ENCODE measurements around the gene TADA2B.

The TADA2B gene

DNA sequence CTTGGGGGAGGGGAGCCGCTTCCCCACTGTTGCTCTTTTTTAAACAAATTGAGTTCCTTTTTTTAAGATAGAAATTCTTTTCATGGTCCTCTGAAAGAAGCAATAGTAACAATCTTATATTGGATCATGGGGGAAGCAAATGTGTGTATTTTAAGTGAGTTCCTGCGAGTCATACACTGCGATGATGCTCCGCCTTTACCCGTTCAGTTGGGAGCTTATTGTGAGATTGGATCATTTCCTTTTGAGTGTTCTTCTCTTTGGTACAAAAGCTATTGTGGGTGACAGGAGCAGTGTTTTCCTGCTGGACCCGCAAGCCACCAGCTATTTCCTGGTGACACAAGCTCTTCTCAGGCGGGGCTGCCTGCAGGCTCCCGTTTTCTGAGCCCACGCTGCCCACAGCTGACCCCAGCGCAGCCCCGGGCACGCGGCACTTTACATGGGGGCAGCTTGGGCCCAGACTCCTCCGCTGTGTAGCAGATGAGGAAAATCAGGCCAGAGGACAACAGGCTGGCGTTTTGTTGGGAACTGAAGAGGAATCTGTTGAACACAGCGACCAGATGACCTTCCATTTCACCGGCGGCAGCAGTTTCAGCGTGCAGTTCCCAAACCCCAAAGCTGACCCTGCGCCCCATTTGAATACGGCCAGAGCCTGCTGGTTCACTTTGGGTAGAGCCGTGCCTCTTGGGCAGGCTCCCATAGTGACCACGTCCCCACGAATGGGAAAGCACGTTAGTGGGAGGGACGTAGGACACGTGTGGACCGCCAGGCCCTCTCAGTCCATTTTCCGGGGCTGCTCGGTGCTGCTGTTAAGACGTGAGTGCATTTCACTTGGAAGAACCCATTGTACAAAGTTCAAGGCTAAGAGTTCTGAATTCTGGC is 12.2 kb downstream of the TADA2B start:
- Histone ChIP-seq H3K9ac (ENCODE audit: low read length) (no peak overlapping the region), H3K9me3 (ENCODE audit: control insufficient read depth, low read length) (no peaks in the 10 kb centered on the region), H3K4me1 (ENCODE audit: control insufficient read depth, insufficient read depth, low read length) (peaks cover 20% of the 10 kb centered on the region), H3K4me3 (ENCODE audit: low read length) (no peak overlapping the region), H3K36me3 (ENCODE audit: control insufficient read depth, insufficient read depth, low read length) (peaks cover 17% of the 10 kb centered on the region), H3K27me3 (ENCODE audit: control insufficient read depth, insufficient read depth, low read length) (no peaks in the 10 kb centered on the region)

DNA sequence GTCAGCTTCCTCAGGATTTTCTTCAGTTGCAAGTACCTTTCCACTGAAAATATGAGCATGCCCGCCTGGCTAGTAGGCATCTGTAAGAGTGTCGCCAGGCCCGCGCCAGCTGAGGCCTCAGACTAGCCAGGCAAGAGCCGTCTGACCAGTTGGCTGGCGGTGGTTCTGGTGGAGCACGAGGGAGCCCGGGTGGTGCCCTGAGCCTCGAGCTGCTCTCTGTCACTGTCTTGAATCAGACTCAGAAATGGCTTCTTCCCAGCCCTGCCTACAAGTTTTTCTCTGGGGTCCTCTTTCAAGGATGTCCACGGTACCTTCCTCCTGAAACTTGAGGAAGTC is 12.8 kb downstream of the TADA2B start:
- no peak overlapping the region for H3K4me3 ChIP-seq (ENCODE audit: low read length)
- H3K36me3 ChIP-seq (ENCODE audit: control insufficient read depth, insufficient read depth, low read length): peaks cover 17% of the 10 kb centered on the region
- H3K27me3 ChIP-seq (ENCODE audit: control insufficient read depth, insufficient read depth, low read length): no peaks in the 10 kb centered on the region
- H3K4me1 ChIP-seq (ENCODE audit: control insufficient read depth, insufficient read depth, low read length): peaks cover 14% of the 10 kb centered on the region
- H3K9ac ChIP-seq (ENCODE audit: low read length): no peak overlapping the region
- no peaks in the 10 kb centered on the region for H3K9me3 ChIP-seq (ENCODE audit: control insufficient read depth, low read length)

DNA sequence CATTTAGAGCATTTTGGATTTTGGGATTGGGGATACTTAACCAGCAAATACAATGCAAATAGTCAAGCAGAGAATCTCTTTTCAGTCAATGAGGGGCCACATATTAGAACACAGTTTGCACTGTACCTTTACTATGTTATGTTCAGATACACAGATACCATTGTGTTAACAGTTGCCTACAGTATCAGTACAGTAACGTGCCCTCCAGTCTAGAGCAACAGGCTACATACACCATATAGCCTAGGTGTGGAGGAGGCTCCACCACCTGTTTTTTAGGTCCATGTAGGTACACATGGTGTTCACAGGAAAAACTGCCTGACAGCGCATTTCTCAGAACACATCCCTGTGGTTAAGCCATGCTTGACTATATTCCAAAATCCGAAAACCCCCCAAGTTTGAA is 15.6 kb downstream of the TADA2B start:
- Histone ChIP-seq H3K36me3 (ENCODE audit: control insufficient read depth, insufficient read depth, low read length) (peaks cover 28% of the 10 kb centered on the region), H3K9me3 (ENCODE audit: control insufficient read depth, low read length) (no peaks in the 10 kb centered on the region), H3K4me1 (ENCODE audit: control insufficient read depth, insufficient read depth, low read length) (no peaks in the 10 kb centered on the region), H3K4me3 (ENCODE audit: low read length) (no peak overlapping the region), H3K9ac (ENCODE audit: low read length) (no peak overlapping the region), H3K27me3 (ENCODE audit: control insufficient read depth, insufficient read depth, low read length) (no peaks in the 10 kb centered on the region)

DNA sequence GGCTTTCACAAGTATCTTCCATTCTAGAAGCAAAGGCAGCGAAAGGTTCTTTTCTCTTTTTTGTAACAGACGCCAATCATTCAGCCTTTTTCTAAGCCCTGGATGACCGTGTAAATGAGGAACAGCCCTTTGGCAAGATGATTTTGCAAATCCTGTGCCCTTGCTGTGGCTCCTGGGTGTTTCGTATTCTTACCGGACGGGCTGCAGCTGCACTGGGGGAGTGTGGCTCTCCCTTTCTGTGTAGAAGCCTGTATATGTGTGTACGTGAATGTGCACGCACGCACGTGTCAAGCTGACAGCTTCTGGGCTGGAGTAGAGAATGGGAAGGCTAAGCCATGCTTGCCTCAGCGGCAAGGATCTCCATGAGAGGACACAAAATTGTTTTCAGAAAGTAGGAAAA is 16.5 kb downstream of the TADA2B start:
- H3K4me1 ChIP-seq (ENCODE audit: control insufficient read depth, insufficient read depth, low read length): no peaks in the 10 kb centered on the region
- peaks cover 22% of the 10 kb centered on the region for H3K36me3 ChIP-seq (ENCODE audit: control insufficient read depth, insufficient read depth, low read length)
- no peak overlapping the region for H3K4me3 ChIP-seq (ENCODE audit: low read length)
- H3K9ac ChIP-seq (ENCODE audit: low read length): no peak overlapping the region
- H3K27me3 ChIP-seq (ENCODE audit: control insufficient read depth, insufficient read depth, low read length): no peaks in the 10 kb centered on the region
- H3K9me3 ChIP-seq (ENCODE audit: control insufficient read depth, low read length): no peaks in the 10 kb centered on the region

DNA sequence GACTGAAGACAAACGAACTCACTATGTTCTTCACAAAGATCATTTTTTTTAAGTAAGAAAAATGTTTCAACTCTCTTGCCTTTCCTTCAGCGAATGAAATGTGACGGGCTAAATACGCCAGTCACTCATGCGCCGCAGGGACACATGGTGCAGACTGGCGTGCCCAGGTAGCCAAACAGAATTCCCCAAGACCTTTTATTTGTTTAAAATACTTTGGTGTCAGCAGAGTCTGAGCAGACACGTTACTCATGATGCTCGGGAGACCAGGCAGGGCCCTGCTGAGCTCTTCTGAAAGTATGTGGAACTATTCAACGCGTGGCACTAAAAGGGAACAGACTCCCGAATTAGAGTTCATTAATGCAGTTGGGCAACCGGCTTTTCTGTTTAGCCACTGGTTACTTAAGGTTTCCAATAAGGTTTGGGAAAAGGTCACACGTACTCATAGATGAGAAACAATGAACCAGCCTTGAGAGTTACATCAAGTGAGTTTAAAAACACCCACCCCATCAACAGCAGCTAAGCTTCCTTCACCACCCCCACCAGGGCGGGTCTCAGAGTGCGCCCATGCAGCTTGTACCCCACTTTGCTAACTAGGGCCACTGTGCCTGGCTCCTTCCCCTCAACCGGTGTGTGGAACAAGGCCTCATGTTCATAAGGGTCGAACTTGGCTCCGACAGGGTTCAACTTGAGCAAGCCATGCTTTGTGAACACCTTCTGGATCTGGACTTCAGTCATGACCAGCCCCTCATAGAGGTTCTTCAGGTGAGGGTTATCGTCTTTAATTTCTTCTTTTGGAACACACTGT is 17.4 kb downstream of the TADA2B start:
- no peaks in the 10 kb centered on the region for H3K9me3 ChIP-seq (ENCODE audit: control insufficient read depth, low read length)
- H3K4me1 ChIP-seq (ENCODE audit: control insufficient read depth, insufficient read depth, low read length): no peaks in the 10 kb centered on the region
- H3K9ac ChIP-seq (ENCODE audit: low read length): no peak overlapping the region
- H3K36me3 ChIP-seq (ENCODE audit: control insufficient read depth, insufficient read depth, low read length): peaks cover 18% of the 10 kb centered on the region
- no peaks in the 10 kb centered on the region for H3K27me3 ChIP-seq (ENCODE audit: control insufficient read depth, insufficient read depth, low read length)
- H3K4me3 ChIP-seq (ENCODE audit: low read length): no peak overlapping the region

GRCh38 chr4:7061815-7062214 is 18.6 kb downstream of the TADA2B start:
- Histone ChIP-seq H3K4me1 (ENCODE audit: control insufficient read depth, insufficient read depth, low read length) (peaks cover 9% of the 10 kb centered on the region), H3K4me3 (ENCODE audit: low read length) (no peak overlapping the region), H3K9me3 (ENCODE audit: control insufficient read depth, low read length) (no peaks in the 10 kb centered on the region), H3K27me3 (ENCODE audit: control insufficient read depth, insufficient read depth, low read length) (no peaks in the 10 kb centered on the region), H3K36me3 (ENCODE audit: control insufficient read depth, insufficient read depth, low read length) (peaks cover 10% of the 10 kb centered on the region), H3K9ac (ENCODE audit: low read length) (no peak overlapping the region)

GRCh38 chr4:7062816-7063215 is 19.6 kb downstream of the TADA2B start:
- Histone ChIP-seq H3K4me1 (ENCODE audit: control insufficient read depth, insufficient read depth, low read length) (peaks cover 13% of the 10 kb centered on the region), H3K4me3 (ENCODE audit: low read length) (no peak overlapping the region), H3K36me3 (ENCODE audit: control insufficient read depth, insufficient read depth, low read length) (peaks cover 10% of the 10 kb centered on the region), H3K9ac (ENCODE audit: low read length) (no peak overlapping the region), H3K9me3 (ENCODE audit: control insufficient read depth, low read length) (no peaks in the 10 kb centered on the region), H3K27me3 (ENCODE audit: control insufficient read depth, insufficient read depth, low read length) (no peaks in the 10 kb centered on the region)

DNA sequence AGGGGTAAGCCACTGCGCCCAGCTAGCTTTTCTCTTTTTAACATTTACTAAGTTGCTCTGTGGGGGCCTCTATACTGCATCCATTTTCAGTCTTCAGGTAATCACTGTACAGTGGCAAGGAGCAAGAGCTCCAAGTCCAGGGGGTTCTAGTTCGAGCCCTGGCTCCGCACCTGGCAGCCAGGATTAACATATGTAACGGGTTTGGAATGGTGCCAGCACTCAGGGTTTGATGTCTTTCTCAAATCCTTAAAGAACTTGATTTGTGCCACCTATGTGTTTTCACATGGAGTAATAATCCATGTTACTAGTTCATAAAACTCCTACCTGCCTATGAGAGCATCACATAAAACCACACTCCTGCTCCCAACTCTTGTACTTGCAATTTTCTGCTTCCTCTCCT is 20.2 kb downstream of the TADA2B start:
- H3K27me3 ChIP-seq (ENCODE audit: control insufficient read depth, insufficient read depth, low read length): no peaks in the 10 kb centered on the region

DNA sequence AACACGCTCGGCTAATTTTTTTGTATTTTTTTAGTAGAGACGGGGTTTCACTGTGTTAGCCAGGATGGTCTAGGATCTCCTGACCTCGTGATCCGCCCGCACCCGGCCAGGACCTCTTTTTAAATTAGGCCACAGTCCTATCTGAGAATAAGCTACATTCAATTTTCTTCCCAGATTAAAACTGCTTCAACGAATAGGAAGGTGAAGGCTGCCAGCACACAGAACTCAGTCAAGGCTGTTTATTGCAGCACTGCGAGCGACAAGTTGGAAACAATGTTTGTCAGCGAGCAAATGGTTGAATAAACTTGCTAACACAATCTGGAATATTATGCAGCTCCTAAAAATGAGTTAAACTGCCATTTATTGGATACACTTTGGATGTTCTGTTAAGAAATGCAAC is 22.8 kb downstream of the TADA2B start:
- Histone ChIP-seq H3K4me1 (ENCODE audit: control insufficient read depth, insufficient read depth, low read length) (peaks cover 22% of the 10 kb centered on the region), H3K4me3 (ENCODE audit: low read length) (no peak overlapping the region), H3K36me3 (ENCODE audit: control insufficient read depth, insufficient read depth, low read length) (peaks cover 10% of the 10 kb centered on the region), H3K9me3 (ENCODE audit: control insufficient read depth, low read length) (no peaks in the 10 kb centered on the region), H3K9ac (ENCODE audit: low read length) (peak overlapping the region; percentile 20), H3K27me3 (ENCODE audit: control insufficient read depth, insufficient read depth, low read length) (no peaks in the 10 kb centered on the region)

More for the DNA sequence above, 20.2 kb downstream of the TADA2B start:
- H3K4me3 ChIP-seq (ENCODE audit: low read length): no peak overlapping the region
- peaks cover 13% of the 10 kb centered on the region for H3K4me1 ChIP-seq (ENCODE audit: control insufficient read depth, insufficient read depth, low read length)
- H3K36me3 ChIP-seq (ENCODE audit: control insufficient read depth, insufficient read depth, low read length): peaks cover 10% of the 10 kb centered on the region
- no peaks in the 10 kb centered on the region for H3K9me3 ChIP-seq (ENCODE audit: control insufficient read depth, low read length)
- no peak overlapping the region for H3K9ac ChIP-seq (ENCODE audit: low read length)

DNA sequence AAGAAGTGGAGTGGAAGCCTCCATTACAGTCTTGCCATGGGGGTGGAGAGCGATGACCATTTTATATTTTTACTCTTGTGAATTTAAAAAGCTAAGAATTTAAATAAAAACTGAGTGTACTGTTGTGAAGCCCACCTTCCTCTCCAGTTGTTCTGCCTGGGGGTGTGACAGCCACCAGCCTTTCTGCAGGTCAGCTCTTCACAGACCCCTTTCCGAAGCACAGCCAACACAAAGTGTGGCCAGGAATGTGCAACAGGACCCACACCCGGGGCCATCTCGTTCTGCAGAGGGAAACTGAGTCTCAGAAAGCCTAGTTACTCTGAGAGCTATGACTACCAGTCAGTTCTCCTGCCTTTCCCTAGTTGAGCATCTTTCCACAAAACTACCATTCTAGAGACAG is 23.3 kb downstream of the TADA2B start:
- Histone ChIP-seq H3K27me3 (ENCODE audit: control insufficient read depth, insufficient read depth, low read length) (no peaks in the 10 kb centered on the region), H3K4me3 (ENCODE audit: low read length) (no peak overlapping the region), H3K9ac (ENCODE audit: low read length) (peak overlapping the region; percentile 76), H3K36me3 (ENCODE audit: control insufficient read depth, insufficient read depth, low read length) (peaks cover 10% of the 10 kb centered on the region), H3K4me1 (ENCODE audit: control insufficient read depth, insufficient read depth, low read length) (peaks cover 22% of the 10 kb centered on the region), H3K9me3 (ENCODE audit: control insufficient read depth, low read length) (no peaks in the 10 kb centered on the region)

DNA sequence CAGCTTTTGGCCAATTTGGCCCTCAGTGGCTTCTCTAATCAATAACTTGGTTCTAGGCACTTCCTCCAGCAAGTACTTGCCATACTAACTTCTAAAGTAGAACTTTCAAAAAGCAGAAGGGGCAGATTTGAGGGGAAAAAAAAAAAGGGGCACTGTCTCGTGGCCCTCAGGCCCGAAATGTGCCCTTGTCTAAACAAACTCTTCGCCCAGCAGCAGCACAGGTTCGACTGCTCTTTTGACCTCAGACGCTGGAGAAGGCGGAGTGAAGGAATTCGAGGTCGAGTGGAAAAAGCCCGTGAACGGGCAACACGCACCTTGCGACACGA is 23.9 kb downstream of the TADA2B start:
- Histone ChIP-seq H3K4me1 (ENCODE audit: control insufficient read depth, insufficient read depth, low read length) (peaks cover 22% of the 10 kb centered on the region), H3K36me3 (ENCODE audit: control insufficient read depth, insufficient read depth, low read length) (peaks cover 10% of the 10 kb centered on the region), H3K27me3 (ENCODE audit: control insufficient read depth, insufficient read depth, low read length) (no peaks in the 10 kb centered on the region), H3K9me3 (ENCODE audit: control insufficient read depth, low read length) (no peaks in the 10 kb centered on the region), H3K9ac (ENCODE audit: low read length) (peak overlapping the region; percentile 76), H3K4me3 (ENCODE audit: low read length) (peak overlapping the region; percentile 61)

DNA sequence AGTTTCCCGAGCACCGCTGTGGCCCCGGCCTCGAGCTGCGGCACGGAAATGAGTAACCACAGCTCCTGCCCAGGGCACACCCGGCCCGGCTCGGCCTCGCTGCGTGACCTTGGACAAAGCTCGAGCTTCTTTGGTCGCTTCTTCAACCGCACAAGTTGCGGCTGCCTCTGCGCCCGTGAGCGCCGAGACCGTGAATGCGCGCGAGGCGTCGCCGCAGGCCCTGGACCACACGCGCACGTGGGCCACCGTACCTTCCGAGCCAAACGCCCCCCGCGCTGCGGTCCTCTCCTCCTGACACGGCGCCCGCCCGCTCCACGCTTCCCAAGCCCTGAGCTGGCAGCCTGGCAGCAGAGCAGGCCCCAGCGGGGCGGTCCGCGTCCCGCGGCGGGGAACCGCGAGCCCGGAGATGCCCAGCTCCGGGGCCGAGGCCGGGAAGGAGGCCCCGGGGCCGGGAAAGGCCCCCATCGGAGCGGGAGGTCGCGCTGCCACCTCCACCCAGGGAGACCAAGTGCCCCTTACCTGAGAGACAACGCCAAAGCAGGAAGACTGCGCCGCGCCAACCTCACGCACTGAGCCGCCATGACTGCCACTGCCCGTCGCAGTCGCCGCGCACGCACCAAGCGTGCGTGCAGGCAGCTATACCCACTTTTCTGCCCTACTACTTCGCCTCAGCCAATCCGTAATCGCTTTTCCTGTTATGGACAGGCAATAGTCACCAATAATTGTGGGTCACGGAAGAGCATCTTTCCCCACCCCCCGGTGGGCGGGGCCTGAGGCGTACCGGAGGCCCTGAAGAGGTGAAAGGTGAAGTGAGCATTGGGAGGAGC is 24.5 kb downstream of the TADA2B start, which contains the start of gene GRPEL1:
GRPEL1 (minus strand) TSS at position 613 of the 827 bp plus-strand sequence; CDS start at position 581, 32 bp downstream.
- H3K27me3 ChIP-seq (ENCODE audit: control insufficient read depth, insufficient read depth, low read length): no peaks in the 10 kb centered on the region
- peak within 1 kb of the TSS; percentile 61 for H3K4me3 ChIP-seq (ENCODE audit: low read length)
- no peaks in the 10 kb centered on the region for H3K9me3 ChIP-seq (ENCODE audit: control insufficient read depth, low read length)
- peaks cover 22% of the 10 kb centered on the region for H3K4me1 ChIP-seq (ENCODE audit: control insufficient read depth, insufficient read depth, low read length)
- H3K36me3 ChIP-seq (ENCODE audit: control insufficient read depth, insufficient read depth, low read length): peaks cover 10% of the 10 kb centered on the region
- H3K9ac ChIP-seq (ENCODE audit: low read length): peak within 1 kb of the TSS; percentile 76
